ENCODE results near the gene CAMK2D. TPM values are rescaled to one million over a fixed set of nuclear protein-coding genes. Genes with fewer than 3 reads are reported as not detected.

Gene CAMK2D
- total and polyA plus RNA-seq, 2 donors from 2014 or later: 9.1 to 34.7 TPM

DNA sequence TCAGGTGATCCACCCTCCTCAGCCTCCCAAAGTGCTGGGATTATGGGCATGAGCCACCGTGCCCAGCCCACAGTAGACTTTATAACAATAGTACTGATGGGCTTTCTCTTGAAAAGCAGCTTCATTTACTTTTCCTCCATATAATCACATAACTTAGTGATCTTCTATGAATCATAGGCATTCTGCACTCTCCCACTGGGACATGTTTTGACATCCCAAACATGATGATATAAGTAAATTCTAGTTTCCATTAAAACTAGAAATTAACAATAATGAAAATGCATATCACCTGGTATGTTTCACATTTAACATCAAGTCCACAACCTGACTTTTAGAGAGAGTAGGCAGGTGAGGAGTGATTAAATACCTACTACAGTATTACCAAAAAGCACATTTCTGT, 96.5 kb downstream of the CAMK2D start:
- no peak for DNase-seq
- H3K4me3 ChIP-seq (ENCODE audit: low read length in 3 of 3): no peak overlapping the region
- H3K27me3 ChIP-seq (ENCODE audit: control insufficient read depth, insufficient read depth, low read length): no peaks in the 10 kb centered on the region
- TF ChIP-seq, protein P1, sequence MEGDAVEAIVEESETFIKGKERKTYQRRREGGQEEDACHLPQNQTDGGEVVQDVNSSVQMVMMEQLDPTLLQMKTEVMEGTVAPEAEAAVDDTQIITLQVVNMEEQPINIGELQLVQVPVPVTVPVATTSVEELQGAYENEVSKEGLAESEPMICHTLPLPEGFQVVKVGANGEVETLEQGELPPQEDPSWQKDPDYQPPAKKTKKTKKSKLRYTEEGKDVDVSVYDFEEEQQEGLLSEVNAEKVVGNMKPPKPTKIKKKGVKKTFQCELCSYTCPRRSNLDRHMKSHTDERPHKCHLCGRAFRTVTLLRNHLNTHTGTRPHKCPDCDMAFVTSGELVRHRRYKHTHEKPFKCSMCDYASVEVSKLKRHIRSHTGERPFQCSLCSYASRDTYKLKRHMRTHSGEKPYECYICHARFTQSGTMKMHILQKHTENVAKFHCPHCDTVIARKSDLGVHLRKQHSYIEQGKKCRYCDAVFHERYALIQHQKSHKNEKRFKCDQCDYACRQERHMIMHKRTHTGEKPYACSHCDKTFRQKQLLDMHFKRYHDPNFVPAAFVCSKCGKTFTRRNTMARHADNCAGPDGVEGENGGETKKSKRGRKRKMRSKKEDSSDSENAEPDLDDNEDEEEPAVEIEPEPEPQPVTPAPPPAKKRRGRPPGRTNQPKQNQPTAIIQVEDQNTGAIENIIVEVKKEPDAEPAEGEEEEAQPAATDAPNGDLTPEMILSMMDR (IDR thresholded peaks at IDR 0.05; ENCODE audit: borderline replicate concordance, extremely low read depth, insufficient read depth): no peak
- no peaks in the 10 kb centered on the region for H3K9me3 ChIP-seq (ENCODE audit: control insufficient read depth in 2 of 3, insufficient read depth in 1 of 3, low read length in 3 of 3)
- no peaks in the 10 kb centered on the region for H3K36me3 ChIP-seq (ENCODE audit: control insufficient read depth in 2 of 3, insufficient read depth in 3 of 3, low read length in 3 of 3)
- intact Hi-C loops (cut with DNase I): no loop called here
- no peaks in the 10 kb centered on the region for H3K4me1 ChIP-seq (ENCODE audit: control insufficient read depth in 2 of 3, insufficient read depth in 2 of 3, low read depth in 1 of 3, low read length in 3 of 3)
- no peak overlapping the region for H3K27ac ChIP-seq (ENCODE audit: low read depth in 2 of 2, low read length in 2 of 2)
- no peak for FAIRE-seq
- H3K9ac ChIP-seq (ENCODE audit: low read length in 3 of 3): no peak overlapping the region

DNA sequence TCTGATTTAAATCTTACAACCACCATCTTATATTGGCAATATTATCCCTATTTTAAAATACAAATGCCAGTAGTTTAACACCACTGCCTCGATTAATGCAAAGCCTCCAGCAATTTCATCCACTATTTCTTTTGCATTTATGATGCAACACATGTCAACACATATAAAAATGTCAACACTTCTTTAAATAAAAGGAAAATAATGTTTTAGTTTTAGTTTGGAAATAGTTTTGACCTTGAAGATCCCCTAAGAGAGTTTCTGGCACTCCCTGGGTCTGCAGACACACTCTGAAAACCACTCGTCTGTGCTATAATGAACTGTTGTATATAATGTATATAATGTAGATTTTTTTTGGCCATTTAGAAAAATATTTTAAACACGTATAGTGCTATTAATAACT, 99.0 kb downstream of the CAMK2D start:
- Histone ChIP-seq H3K4me3 (ENCODE audit: low read length in 3 of 3) (no peak overlapping the region), H3K4me1 (ENCODE audit: control insufficient read depth in 2 of 3, insufficient read depth in 2 of 3, low read depth in 1 of 3, low read length in 3 of 3) (peaks cover 0 to 4% (median 0%) of the 10 kb centered on the region in 3 donors), H3K9me3 (ENCODE audit: control insufficient read depth in 2 of 3, insufficient read depth in 1 of 3, low read length in 3 of 3) (no peaks in the 10 kb centered on the region), H3K27ac (ENCODE audit: low read depth in 2 of 2, low read length in 2 of 2) (no peak overlapping the region), H3K9ac (ENCODE audit: low read length in 3 of 3) (no peak overlapping the region), H3K36me3 (ENCODE audit: control insufficient read depth in 2 of 3, insufficient read depth in 3 of 3, low read length in 3 of 3) (no peaks in the 10 kb centered on the region), H3K27me3 (ENCODE audit: control insufficient read depth, insufficient read depth, low read length) (no peaks in the 10 kb centered on the region)
- intact Hi-C loops (cut with DNase I): no loop called here
- TF ChIP-seq, protein P1 (IDR thresholded peaks at IDR 0.05; ENCODE audit: borderline replicate concordance, extremely low read depth, insufficient read depth): no peak
- DNase-seq (no peak), FAIRE-seq (no peak)

DNA sequence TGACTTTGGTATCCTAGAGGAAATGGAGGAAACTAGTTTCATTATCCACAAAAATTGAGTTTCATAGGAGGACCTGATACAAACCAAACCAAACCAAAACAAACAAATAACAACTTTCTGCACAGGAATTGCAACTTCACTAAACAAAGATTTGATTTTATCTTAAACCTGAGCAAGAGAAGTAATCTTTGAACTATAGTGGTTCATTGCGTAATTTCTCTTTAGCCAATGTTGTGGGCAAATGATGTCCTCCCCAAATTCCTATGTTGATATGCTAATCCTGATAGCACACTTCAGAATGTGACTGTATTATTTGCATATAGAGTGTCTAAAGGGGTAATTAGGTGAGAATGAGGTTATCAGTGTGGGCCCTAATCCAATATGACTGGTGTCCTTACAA, 102.4 kb downstream of the CAMK2D start:
- no peak overlapping the region for H3K9ac ChIP-seq (ENCODE audit: low read length in 3 of 3)
- DNase-seq: no peak
- intact Hi-C loops (cut with DNase I): no loop called here
- H3K4me1 ChIP-seq (ENCODE audit: control insufficient read depth in 2 of 3, insufficient read depth in 2 of 3, low read depth in 1 of 3, low read length in 3 of 3): peaks cover 0 to 4% (median 0%) of the 10 kb centered on the region in 3 donors
- TF ChIP-seq, protein P1 (IDR thresholded peaks at IDR 0.05; ENCODE audit: borderline replicate concordance, extremely low read depth, insufficient read depth): no peak
- no peak overlapping the region for H3K27ac ChIP-seq (ENCODE audit: low read depth in 2 of 2, low read length in 2 of 2)
- FAIRE-seq: no peak
- no peaks in the 10 kb centered on the region for H3K27me3 ChIP-seq (ENCODE audit: control insufficient read depth, insufficient read depth, low read length)
- H3K36me3 ChIP-seq (ENCODE audit: control insufficient read depth in 2 of 3, insufficient read depth in 3 of 3, low read length in 3 of 3): no peaks in the 10 kb centered on the region
- no peaks in the 10 kb centered on the region for H3K9me3 ChIP-seq (ENCODE audit: control insufficient read depth in 2 of 3, insufficient read depth in 1 of 3, low read length in 3 of 3)
- H3K4me3 ChIP-seq (ENCODE audit: low read length in 3 of 3): no peak overlapping the region

DNA sequence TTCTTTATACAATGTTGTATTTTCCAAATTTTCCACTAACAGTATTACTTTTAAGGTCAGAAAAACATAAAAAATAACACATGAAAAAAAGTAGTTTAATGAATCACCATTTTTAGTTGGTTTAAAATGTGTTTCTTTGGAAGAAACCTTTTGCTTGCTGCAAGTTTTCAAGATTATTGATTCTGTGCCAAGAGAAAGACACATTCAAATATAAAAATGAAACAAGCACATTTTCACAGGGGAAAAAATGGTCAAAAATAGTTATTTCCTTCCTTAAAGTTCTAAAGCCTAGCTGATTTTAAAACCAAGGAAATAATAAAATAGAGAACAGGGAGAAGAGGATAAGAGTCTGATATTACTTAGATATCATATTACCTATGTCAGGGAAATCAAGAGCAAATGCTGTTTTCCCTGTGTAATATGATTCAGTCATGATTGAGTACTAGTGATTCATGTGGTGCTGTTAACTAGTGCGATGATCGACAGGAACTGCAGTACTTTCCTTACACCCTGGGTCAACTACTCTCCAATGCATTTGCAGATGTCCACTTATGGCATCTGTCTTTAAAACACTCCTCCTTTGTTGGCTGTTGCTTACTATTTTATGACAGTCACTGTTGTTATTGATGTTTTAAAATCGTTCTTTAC, 103.8 kb downstream of the CAMK2D start:
- intact Hi-C loops (cut with DNase I): no loop called here
- Histone ChIP-seq H3K9ac (ENCODE audit: low read length in 3 of 3) (no peak overlapping the region), H3K4me1 (ENCODE audit: control insufficient read depth in 2 of 3, insufficient read depth in 2 of 3, low read depth in 1 of 3, low read length in 3 of 3) (peaks cover 0 to 4% (median 0%) of the 10 kb centered on the region in 3 donors), H3K27ac (ENCODE audit: low read depth in 2 of 2, low read length in 2 of 2) (no peak overlapping the region), H3K9me3 (ENCODE audit: control insufficient read depth in 2 of 3, insufficient read depth in 1 of 3, low read length in 3 of 3) (no peaks in the 10 kb centered on the region), H3K4me3 (ENCODE audit: low read length in 3 of 3) (no peak overlapping the region), H3K27me3 (ENCODE audit: control insufficient read depth, insufficient read depth, low read length) (no peaks in the 10 kb centered on the region), H3K36me3 (ENCODE audit: control insufficient read depth in 2 of 3, insufficient read depth in 3 of 3, low read length in 3 of 3) (no peaks in the 10 kb centered on the region)
- DNase-seq (no peak), FAIRE-seq (no peak)
- TF ChIP-seq, protein P1 (IDR thresholded peaks at IDR 0.05; ENCODE audit: borderline replicate concordance, extremely low read depth, insufficient read depth): no peak
